Common myeloid progenitor, CD34-positive (primary cell): ENCODE results near the gene YIPF4. TPM values are rescaled to one million over a fixed set of nuclear protein-coding genes. Genes with fewer than 3 reads are reported as not detected.

ENCODE experiments used
- CTCF ChIA-PET: fragments of 350-600 bp; sonication (Branson Sonifier 250); formaldehyde crosslinking; loops from one replicate; lab custom pipeline; 2021; ENCODE audit warnings: antibody characterized with exemption; lab: Charles Lee
- POLR2A ChIA-PET: fragments of 350-600 bp; sonication (Branson Sonifier 250); formaldehyde crosslinking; loops from one replicate; lab custom pipeline; 2021; ENCODE audit warnings: antibody characterized with exemption; lab: Charles Lee
- DNase-seq, 3 donors: peaks; one replicate each; pipeline versions ENCODE4 v3.0.0 to v3.0.0-alpha.2; 2013
- H3K27ac ChIP-seq, 2 experiments: 1 replicate in 1 of 2; 2 replicates in 1 of 2; pipeline ENCODE4 v1.7.0; 2013; ENCODE audit warnings: inconsistent platforms in 2 of 2, low read length in 2 of 2, mild to moderate bottlenecking in 2 of 2, low read depth in 1 of 2, moderate library complexity in 1 of 2; ENCODE audit not compliant: severe bottlenecking in 2 of 2, insufficient read depth in 1 of 2, poor library complexity in 1 of 2
- H3K27me3 ChIP-seq, 5 experiments: replicated peaks in 2 of 5; 1 replicate in 3 of 5; 2 replicates in 2 of 5; pipeline versions ENCODE4 v1.6.1 to v1.7.0; 2013; ENCODE audit warnings: low read length in 4 of 5, mild to moderate bottlenecking in 2 of 5, moderate library complexity in 2 of 5, inconsistent platforms in 1 of 5; ENCODE audit not compliant: insufficient read depth in 5 of 5, control insufficient read depth in 4 of 5
- H3K36me3 ChIP-seq, 4 experiments: 1 replicate in 2 of 4; 2 replicates in 2 of 4; pipeline versions ENCODE4 v1.6.1 to v1.7.0; 2013; ENCODE audit warnings: low read length in 3 of 4, control low read depth in 1 of 4, mild to moderate bottlenecking in 1 of 4; ENCODE audit not compliant: control insufficient read depth in 4 of 4, insufficient read depth in 4 of 4
- H3K4me1 ChIP-seq, 4 experiments: 1 replicate in 3 of 4; 2 replicates in 1 of 4; pipeline versions ENCODE4 v1.6.1 to v1.7.1; 2013; ENCODE audit warnings: low read length in 3 of 4, mild to moderate bottlenecking in 3 of 4, control low read depth in 1 of 4, inconsistent platforms in 1 of 4, moderate library complexity in 1 of 4; ENCODE audit not compliant: control insufficient read depth in 4 of 4, insufficient read depth in 4 of 4; ENCODE audit errors: control extremely low read depth in 1 of 4
- H3K4me3 ChIP-seq, 7 experiments: 1 replicate in 4 of 7; 2 replicates in 3 of 7; pipeline versions ENCODE4 v1.5.1 to v1.7.0; 2013; ENCODE audit warnings: mild to moderate bottlenecking in 7 of 7, low read length in 6 of 7, moderate library complexity in 6 of 7, inconsistent platforms in 2 of 7, low read depth in 2 of 7, control low read depth in 1 of 7; ENCODE audit not compliant: insufficient read depth in 4 of 7, control insufficient read depth in 1 of 7; ENCODE audit errors: extremely low read depth in 1 of 7
- H3K9me3 ChIP-seq, 5 experiments: 1 replicate in 4 of 5; 2 replicates in 1 of 5; pipeline versions ENCODE4 v1.6.1 to v1.7.1; 2013; ENCODE audit warnings: low read length in 4 of 5, mild to moderate bottlenecking in 2 of 5, inconsistent platforms in 1 of 5, low read depth in 1 of 5, moderate library complexity in 1 of 5; ENCODE audit not compliant: control insufficient read depth in 4 of 5, insufficient read depth in 2 of 5; ENCODE audit errors: control extremely low read depth in 1 of 5
- WGBS: methylation state at CpG from one replicate; pipeline ENCODE4 v1.1.5; 2013; ENCODE audit not compliant: insufficient coverage; 5-methylcytosine and 5-hydroxymethylcytosine counted together
- polyA plus RNA-seq: library from polyadenylated mRNA; unstranded; fragments of 120-200 nt; gene quantifications from one replicate; pipeline ENCODE4 v1.2.1, GENCODE V29; 2013

YIPF4 gene
- 26.9 TPM for polyA plus RNA-seq

DNA sequence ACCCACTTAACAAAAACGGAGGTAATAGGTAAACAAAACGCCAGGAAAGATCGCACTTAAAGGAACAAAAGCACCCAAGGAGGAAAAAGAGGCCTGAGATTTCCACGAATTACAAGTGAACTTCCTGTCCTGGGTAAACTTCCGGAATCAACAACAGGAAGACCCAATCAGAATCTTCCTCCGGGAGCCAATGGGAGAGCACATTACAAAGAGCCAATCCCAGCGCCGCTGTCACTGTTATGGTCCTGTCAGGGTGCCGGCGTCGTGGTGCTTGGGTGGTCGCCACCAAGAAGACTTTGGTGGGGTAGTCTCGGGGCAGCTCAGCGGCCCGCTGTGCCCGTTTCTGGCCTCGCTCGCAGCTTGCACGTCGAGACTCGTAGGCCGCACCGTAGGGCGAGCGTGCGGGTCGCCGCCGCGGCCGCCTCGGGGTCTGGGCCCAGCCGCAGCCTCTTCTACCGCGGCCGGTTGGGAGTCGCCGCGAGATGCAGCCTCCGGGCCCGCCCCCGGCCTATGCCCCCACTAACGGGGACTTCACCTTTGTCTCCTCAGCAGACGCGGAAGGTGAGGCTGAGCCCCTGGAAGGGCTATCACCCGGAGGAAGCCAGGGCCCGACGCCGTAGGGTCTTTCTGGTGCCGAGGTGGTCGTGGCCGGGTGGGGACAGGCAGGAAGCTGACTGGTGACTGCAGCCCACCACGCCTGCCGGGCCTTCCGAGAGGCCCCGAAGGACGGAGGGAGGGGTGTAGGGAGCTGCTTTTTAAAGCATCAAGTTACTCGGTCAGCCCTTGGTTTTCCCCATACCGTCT, at the start of gene YIPF4:
TSS of gene YIPF4 (plus strand) at position 231 of the 804 bp plus-strand sequence. CDS start at position 483, 252 bp downstream.
- 0% methylated on average over 59 of the region's 59 CpGs for WGBS
- CTCF ChIA-PET: interaction anchor here (1.2 kb wide), 1 partner anchor 19 kb away, joined by 3 read pairs; no protein-coding TSS in a partner anchor
- Histone ChIP-seq H3K4me3 (peak within 1 kb of the TSS; percentile 64 to 98 (median 91)), H3K4me1 (peaks cover 4 to 18% (median 11%) of the 10 kb centered on the region in 4 experiments), H3K27me3 (no peaks in the 10 kb centered on the region), H3K36me3 (peaks cover 4 to 10% (median 7%) of the 10 kb centered on the region in 4 experiments), H3K27ac (peak within 1 kb of the TSS; percentile 86 to 94), H3K9me3 (no peaks in the 10 kb centered on the region)
- POLR2A ChIA-PET: interaction anchor here (0.7 kb wide), 1 partner anchor 214 kb away, joined by 3 read pairs; the partner anchor contains the start of gene SPAST
- DNase-seq: peak; percentile 94 to 96 (median 96)

DNA sequence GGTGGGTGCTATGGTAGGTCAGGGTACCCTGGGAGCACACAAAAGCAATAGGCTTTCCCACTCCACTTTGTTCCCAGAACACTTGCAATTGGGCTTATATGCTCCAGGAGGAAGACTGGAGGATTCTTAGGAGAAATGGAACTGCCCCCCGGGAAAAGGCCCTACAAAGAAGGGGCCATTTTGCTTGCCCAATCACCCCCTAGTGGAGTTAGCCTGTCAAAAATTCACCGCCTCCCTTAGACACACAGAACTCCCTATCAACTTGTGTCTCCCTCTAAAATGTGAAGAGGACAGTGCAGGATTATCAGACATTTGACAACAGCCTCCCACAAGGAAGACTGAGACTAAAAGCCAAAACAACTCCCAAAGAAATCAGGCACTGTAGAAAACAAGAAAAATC, 49.5 kb upstream of the YIPF4 start:
- Histone ChIP-seq H3K4me3 (no peak overlapping the region), H3K27me3 (no peaks in the 10 kb centered on the region), H3K36me3 (peaks cover 4 to 18% (median 6%) of the 10 kb centered on the region in 4 experiments), H3K27ac (no peak overlapping the region), H3K9me3 (no peaks in the 10 kb centered on the region), H3K4me1 (no peaks in the 10 kb centered on the region)
- 100% methylated on average over 1 of the region's 2 CpGs for WGBS
- DNase-seq: no peak
- ChIA-PET POLR2A (no interaction called here), CTCF (no interaction called here)

GRCh38 chr2:32229635-32230034, 48.1 kb upstream of the YIPF4 start:
- H3K4me1 ChIP-seq: no peaks in the 10 kb centered on the region
- no peak overlapping the region for H3K4me3 ChIP-seq
- no peak for DNase-seq
- ChIA-PET POLR2A (interaction anchor here (0.6 kb wide), 1 partner anchor 147 kb away, joined by 4 read pairs; no protein-coding TSS in a partner anchor), CTCF (no interaction called here)
- H3K27me3 ChIP-seq: no peaks in the 10 kb centered on the region
- WGBS: 80% methylated on average over 1 of the region's 1 CpG
- peaks cover 0 to 4% (median 0%) of the 10 kb centered on the region in 5 experiments for H3K9me3 ChIP-seq
- peaks cover 3 to 8% (median 3%) of the 10 kb centered on the region in 4 experiments for H3K36me3 ChIP-seq
- H3K27ac ChIP-seq: no peak overlapping the region

GRCh38 chr2:32231959-32232358, 45.7 kb upstream of the YIPF4 start:
- no peak for DNase-seq
- Histone ChIP-seq H3K27me3 (no peaks in the 10 kb centered on the region), H3K27ac (no peak overlapping the region), H3K36me3 (peaks cover 0 to 3% (median under 1%) of the 10 kb centered on the region in 4 experiments), H3K9me3 (peaks cover 0 to 4% (median 0%) of the 10 kb centered on the region in 5 experiments), H3K4me1 (no peaks in the 10 kb centered on the region), H3K4me3 (no peak overlapping the region)
- CTCF ChIA-PET: no interaction called here
- POLR2A ChIA-PET: no interaction called here
- 100% methylated on average over 1 of the region's 4 CpGs for WGBS

GRCh38 chr2:32235315-32235714, 42.4 kb upstream of the YIPF4 start:
- Histone ChIP-seq H3K4me3 (no peak overlapping the region), H3K36me3 (no peaks in the 10 kb centered on the region), H3K4me1 (no peaks in the 10 kb centered on the region), H3K9me3 (peaks cover 0 to 4% (median 0%) of the 10 kb centered on the region in 5 experiments), H3K27me3 (no peaks in the 10 kb centered on the region), H3K27ac (no peak overlapping the region)
- CTCF ChIA-PET: no interaction called here
- POLR2A ChIA-PET: no interaction called here
- WGBS: 100% methylated on average over 3 of the region's 5 CpGs
- DNase-seq: no peak

DNA sequence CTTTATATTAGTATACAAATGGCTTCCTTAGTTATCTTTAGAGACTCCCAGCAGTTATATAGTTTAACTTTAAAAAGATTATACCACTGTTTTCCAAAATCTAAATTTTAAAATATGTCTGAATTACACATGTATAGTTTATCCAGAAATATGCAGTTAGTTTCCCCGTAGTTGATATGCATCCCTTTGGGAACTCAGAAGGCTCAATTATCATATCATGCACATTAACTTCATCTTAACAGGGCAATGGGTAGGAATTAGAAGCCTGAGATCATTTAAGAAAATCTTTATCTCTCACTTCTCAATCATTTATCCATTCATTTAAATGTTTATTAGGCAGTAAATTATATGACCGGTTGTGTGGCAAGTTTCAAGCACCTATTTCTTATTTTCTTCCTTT, 40.2 kb upstream of the YIPF4 start:
- ChIA-PET POLR2A (no interaction called here), CTCF (no interaction called here)
- H3K36me3 ChIP-seq: no peaks in the 10 kb centered on the region

GRCh38 chr2:32237996-32238395, 39.7 kb upstream of the YIPF4 start:
- POLR2A ChIA-PET: interaction anchor here (0.5 kb wide), 1 partner anchor 93 kb away, joined by 3 read pairs; no protein-coding TSS in a partner anchor
- 100% methylated on average over 1 of the region's 2 CpGs for WGBS
- H3K27ac ChIP-seq: no peak overlapping the region
- no peak for DNase-seq
- H3K4me1 ChIP-seq: no peaks in the 10 kb centered on the region
- no peaks in the 10 kb centered on the region for H3K27me3 ChIP-seq
- H3K9me3 ChIP-seq: peaks cover 0 to 4% (median 0%) of the 10 kb centered on the region in 5 experiments
- H3K36me3 ChIP-seq: no peaks in the 10 kb centered on the region
- CTCF ChIA-PET: no interaction called here
- H3K4me3 ChIP-seq: no peak overlapping the region

More for the DNA sequence above, 40.2 kb upstream of the YIPF4 start:
- H3K4me3 ChIP-seq: no peak overlapping the region
- H3K9me3 ChIP-seq: peaks cover 0 to 4% (median 0%) of the 10 kb centered on the region in 5 experiments
- H3K27me3 ChIP-seq: no peaks in the 10 kb centered on the region
- no peaks in the 10 kb centered on the region for H3K4me1 ChIP-seq
- no peak overlapping the region for H3K27ac ChIP-seq
- 100% methylated on average over 1 of the region's 2 CpGs for WGBS
- no peak for DNase-seq
